ENCODE data around the gene AKR7A3. TPM values are rescaled to one million over a fixed set of nuclear protein-coding genes. Genes with fewer than 3 reads are reported as not detected.

AKR7A3 gene
- total RNA-seq, 2 donors from 2014 or later = 2.5 to 3.9 TPM

DNA sequence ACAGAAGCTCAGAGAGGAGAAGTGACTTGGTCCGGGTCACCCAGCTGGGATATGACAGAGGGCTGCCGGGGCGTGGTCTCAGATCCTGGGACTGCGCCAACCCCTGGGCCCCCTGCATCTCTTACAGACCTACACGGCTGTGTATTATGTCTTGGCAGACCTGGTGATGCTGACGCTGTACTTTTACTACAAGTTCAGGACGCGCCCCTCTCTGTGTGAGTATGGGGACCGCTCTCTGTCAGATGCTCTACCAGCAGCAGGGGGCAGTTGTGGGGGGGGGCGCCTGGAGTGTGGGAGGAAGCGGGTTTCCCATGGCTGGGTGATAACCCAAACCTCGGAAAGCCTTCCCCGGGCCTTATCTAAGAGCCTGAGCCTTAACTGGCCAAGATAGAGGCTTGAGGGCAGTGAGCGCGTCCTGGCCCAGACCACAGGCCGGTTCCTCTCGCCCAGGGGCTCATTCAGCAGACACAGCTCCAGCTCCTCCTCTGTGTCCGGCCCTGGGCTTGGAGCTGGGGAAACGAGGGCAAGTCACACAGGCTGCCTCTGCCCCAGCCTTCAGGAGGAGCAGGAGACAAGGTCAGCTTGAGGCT, 36.9 kb upstream of the AKR7A3 start:
- DNase-seq (ENCODE audit: low spot score) (no peak), ATAC-seq (ENCODE audit: insufficient number of reproducible peaks, low FRiP score, low read depth) (no peak)
- no peaks in the 10 kb centered on the region for H3K4me1 ChIP-seq (ENCODE audit: control insufficient read depth in 1 of 2, low read depth in 2 of 2)
- no peak overlapping the region for H3K27ac ChIP-seq
- no peaks in the 10 kb centered on the region for H3K27me3 ChIP-seq (replicated peaks; ENCODE audit: insufficient read depth)
- no peaks in the 10 kb centered on the region for H3K9me3 ChIP-seq
- H3K4me3 ChIP-seq = no peak overlapping the region
- TF ChIP-seq, protein P1, sequence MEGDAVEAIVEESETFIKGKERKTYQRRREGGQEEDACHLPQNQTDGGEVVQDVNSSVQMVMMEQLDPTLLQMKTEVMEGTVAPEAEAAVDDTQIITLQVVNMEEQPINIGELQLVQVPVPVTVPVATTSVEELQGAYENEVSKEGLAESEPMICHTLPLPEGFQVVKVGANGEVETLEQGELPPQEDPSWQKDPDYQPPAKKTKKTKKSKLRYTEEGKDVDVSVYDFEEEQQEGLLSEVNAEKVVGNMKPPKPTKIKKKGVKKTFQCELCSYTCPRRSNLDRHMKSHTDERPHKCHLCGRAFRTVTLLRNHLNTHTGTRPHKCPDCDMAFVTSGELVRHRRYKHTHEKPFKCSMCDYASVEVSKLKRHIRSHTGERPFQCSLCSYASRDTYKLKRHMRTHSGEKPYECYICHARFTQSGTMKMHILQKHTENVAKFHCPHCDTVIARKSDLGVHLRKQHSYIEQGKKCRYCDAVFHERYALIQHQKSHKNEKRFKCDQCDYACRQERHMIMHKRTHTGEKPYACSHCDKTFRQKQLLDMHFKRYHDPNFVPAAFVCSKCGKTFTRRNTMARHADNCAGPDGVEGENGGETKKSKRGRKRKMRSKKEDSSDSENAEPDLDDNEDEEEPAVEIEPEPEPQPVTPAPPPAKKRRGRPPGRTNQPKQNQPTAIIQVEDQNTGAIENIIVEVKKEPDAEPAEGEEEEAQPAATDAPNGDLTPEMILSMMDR (IDR thresholded peaks at IDR 0.05) = no peak
- peaks cover 36% of the 10 kb centered on the region for H3K36me3 ChIP-seq

DNA sequence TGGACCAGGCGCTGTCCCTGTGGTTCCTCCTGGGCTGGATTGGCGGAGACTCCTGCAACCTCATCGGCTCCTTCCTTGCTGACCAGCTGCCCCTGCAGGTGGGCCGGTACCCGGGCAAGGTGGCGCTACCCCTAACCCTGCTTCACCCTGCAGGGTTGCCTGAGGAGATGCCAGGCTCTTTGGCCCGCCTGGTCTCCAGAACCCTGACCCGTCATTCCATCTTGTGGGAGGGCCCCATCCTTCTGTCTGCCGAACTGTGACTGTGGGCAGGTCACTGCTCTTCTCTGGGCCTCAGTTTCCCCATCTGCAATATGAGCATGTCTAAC, 36.1 kb upstream of the AKR7A3 start:
- no peak overlapping the region for H3K4me3 ChIP-seq
- H3K9me3 ChIP-seq = no peaks in the 10 kb centered on the region
- ATAC-seq (ENCODE audit: insufficient number of reproducible peaks, low FRiP score, low read depth) (no peak), DNase-seq (ENCODE audit: low spot score) (no peak)
- no peak overlapping the region for H3K27ac ChIP-seq
- H3K27me3 ChIP-seq (replicated peaks; ENCODE audit: insufficient read depth) = no peaks in the 10 kb centered on the region
- H3K4me1 ChIP-seq (ENCODE audit: control insufficient read depth in 1 of 2, low read depth in 2 of 2) = no peaks in the 10 kb centered on the region
- H3K36me3 ChIP-seq = peaks cover 32% of the 10 kb centered on the region
- TF ChIP-seq, protein P1 (IDR thresholded peaks at IDR 0.05) = no peak

DNA sequence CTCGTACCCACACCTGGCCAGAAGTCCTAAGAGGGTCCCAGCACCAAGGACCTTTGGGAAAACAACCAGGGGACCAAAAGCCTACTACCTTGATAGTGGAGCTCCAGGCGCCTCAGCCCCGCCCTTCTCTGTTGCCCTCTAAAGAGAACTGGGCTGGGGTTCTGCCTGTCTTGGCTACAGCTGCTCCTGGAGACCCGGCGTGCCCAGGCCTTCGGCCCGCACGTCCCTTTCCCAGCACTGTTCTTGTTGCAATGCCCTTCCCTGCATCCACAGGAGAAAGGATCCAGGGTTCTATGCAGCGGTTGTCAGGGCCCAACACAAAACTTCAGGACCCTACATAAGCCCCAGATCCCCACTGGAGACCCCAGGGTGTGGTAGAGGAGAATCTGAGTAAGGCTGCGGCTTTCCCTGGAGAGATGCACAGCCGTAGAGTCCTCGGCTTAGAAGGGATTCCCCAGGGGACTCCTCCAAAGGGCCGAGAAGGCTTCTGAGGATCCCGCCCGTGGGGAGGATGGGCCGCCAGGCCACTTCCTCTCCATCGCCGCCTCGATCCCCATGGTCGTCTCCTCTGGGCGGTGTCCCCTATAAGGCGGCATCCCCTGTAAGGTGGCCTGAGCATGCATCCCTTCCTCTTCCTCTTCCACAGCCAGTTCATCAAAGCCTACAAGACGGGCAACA, 35.6 kb upstream of the AKR7A3 start:
- TF ChIP-seq, protein P1 (IDR thresholded peaks at IDR 0.05) = no peak
- no peaks in the 10 kb centered on the region for H3K4me1 ChIP-seq (ENCODE audit: control insufficient read depth in 1 of 2, low read depth in 2 of 2)
- no peak overlapping the region for H3K27ac ChIP-seq
- H3K27me3 ChIP-seq (replicated peaks; ENCODE audit: insufficient read depth) = no peaks in the 10 kb centered on the region
- ATAC-seq (ENCODE audit: insufficient number of reproducible peaks, low FRiP score, low read depth) = no peak
- H3K36me3 ChIP-seq = peaks cover 32% of the 10 kb centered on the region
- H3K4me3 ChIP-seq = no peak overlapping the region
- no peaks in the 10 kb centered on the region for H3K9me3 ChIP-seq
- no peak for DNase-seq (ENCODE audit: low spot score)

DNA sequence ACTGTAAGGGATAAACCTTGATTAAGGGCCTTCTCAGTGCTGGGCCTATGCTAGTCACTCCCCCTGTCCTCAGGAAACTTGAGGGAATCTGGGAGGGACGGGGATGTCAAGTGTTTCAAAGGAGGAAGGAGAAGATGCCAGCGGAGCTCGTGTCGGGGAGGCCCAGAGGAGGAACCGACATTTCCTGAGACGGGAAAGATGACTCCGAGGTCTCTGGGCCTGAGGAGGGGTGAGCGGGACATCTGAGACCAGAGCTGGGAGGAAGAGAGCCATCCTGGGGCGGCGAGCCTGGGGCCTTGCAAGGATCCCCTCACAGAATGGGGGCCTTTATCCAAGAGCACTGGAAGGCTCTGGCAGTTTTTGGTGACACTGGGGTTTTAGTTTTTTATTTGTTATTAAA, 33.9 kb upstream of the AKR7A3 start:
- ATAC-seq (ENCODE audit: insufficient number of reproducible peaks, low FRiP score, low read depth) (no peak), DNase-seq (ENCODE audit: low spot score) (no peak)
- H3K9me3 ChIP-seq = no peaks in the 10 kb centered on the region
- H3K4me3 ChIP-seq = no peak overlapping the region
- H3K4me1 ChIP-seq (ENCODE audit: control insufficient read depth in 1 of 2, low read depth in 2 of 2) = no peaks in the 10 kb centered on the region
- H3K36me3 ChIP-seq = peaks cover 30% of the 10 kb centered on the region
- TF ChIP-seq, protein P1 (IDR thresholded peaks at IDR 0.05) = no peak
- no peak overlapping the region for H3K27ac ChIP-seq
- H3K27me3 ChIP-seq (replicated peaks; ENCODE audit: insufficient read depth) = no peaks in the 10 kb centered on the region

DNA sequence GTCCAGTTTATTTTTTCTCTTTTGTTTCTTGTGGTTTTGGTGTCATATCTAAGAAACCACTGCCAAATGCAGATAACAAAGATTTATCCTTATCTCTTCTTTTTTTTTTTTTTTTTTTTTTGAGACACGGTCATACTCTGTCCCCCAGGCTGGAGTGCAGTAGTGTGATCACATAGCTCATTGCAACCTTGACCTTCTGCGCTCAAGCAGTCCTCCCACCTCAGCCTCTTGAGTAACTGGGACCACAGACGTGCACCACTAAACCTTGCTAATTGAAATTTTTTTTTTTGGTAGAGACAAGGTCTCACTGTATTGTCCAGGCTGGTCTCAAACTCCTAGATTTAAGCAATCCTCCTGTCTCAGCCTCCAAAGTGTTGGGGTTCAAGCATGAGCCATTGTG, 32.5 kb upstream of the AKR7A3 start:
- H3K36me3 ChIP-seq = peaks cover 28% of the 10 kb centered on the region
- H3K9me3 ChIP-seq = no peaks in the 10 kb centered on the region
- TF ChIP-seq, protein P1 (IDR thresholded peaks at IDR 0.05) = no peak
- H3K27ac ChIP-seq = no peak overlapping the region
- H3K4me1 ChIP-seq (ENCODE audit: control insufficient read depth in 1 of 2, low read depth in 2 of 2) = peaks cover 0 to under 1% of the 10 kb centered on the region in 2 donors
- ATAC-seq (ENCODE audit: insufficient number of reproducible peaks, low FRiP score, low read depth) = no peak
- no peak for DNase-seq (ENCODE audit: low spot score)
- H3K4me3 ChIP-seq = no peak overlapping the region
- H3K27me3 ChIP-seq (replicated peaks; ENCODE audit: insufficient read depth) = no peaks in the 10 kb centered on the region
